Measurements from ENCODE around the gene KCNMA1.

DNA sequence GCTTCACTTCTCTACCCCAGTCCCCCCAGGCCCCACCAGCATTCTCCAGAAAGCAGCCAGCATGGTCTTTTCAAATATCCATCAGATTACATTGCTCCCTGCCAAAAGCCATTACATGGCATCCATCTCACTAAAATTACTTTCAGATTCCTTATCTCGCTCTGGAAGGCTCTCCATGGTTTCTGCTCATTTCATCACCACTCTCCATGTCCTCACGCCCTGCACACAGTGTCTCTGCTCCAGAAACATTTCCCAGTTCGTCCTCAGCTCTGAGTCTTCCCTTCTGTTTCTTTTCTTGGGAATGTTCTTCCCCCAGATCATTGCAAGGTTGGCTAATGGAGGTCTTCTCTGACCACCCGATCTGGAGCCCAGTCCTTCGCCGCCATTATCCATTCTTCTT, 499.1 kb downstream of the KCNMA1 start:
- TF ChIP-seq ZNF274 (IDR thresholded peaks at IDR 0.05; ENCODE audit: low read depth, low read length) (no peak), YY1 (IDR thresholded peaks at IDR 0.05; ENCODE audit: insufficient read depth, insufficient read length) (no peak), SUZ12 (IDR thresholded peaks at IDR 0.05; ENCODE audit: extremely low read depth, insufficient read depth, insufficient read length) (no peak)

Measured in NT2/D1 (cell line).